SK-N-SH (cell line): ENCODE measurements around the gene MAP3K7CL. TPM values are rescaled to one million over a fixed set of nuclear protein-coding genes. Genes with fewer than 3 reads are reported as not detected.

Source experiments
- CTCF ChIA-PET: fragments of 300-600, 350-600 bp; formaldehyde crosslinking; extraction: SDS; loops from one replicate; lab custom pipeline; 2021; lab: Yijun Ruan, JAX
- POLR2A ChIA-PET: fragments of 350-600 bp; sonication (Branson Sonifier 250); formaldehyde crosslinking; extraction: SDS; loops from one replicate; lab custom pipeline; 2020; ENCODE audit warnings: antibody characterized with exemption, inconsistent platforms; lab: Yijun Ruan, JAX
- DNase-seq: peaks from one replicate; pipeline ENCODE4 v3.0.0; 2012
- H2AFZ ChIP-seq: fragments of 200-600 bp; sonication (generic); 2 replicates; pipeline ENCODE4 v1.8.1; 2016; ENCODE audit warnings: antibody characterized with exemption, mild to moderate bottlenecking, low read depth
- H3F3A ChIP-seq: fragments of 200-600 bp; sonication (generic); replicated peaks from 2 replicates; pipeline ENCODE3; 2016; ENCODE audit warnings: antibody characterized with exemption, mild to moderate bottlenecking; ENCODE audit not compliant: insufficient read depth
- H3K27ac ChIP-seq, 2 experiments: fragments of 200-500 bp in 1 of 2; fragments of 200-600 bp in 1 of 2; sonication (Bioruptor generic) in 1 of 2; sonication (generic), shearing (Covaris generic) in 1 of 2; 2 replicates each; pipeline versions ENCODE4 v1.5.1 to v1.6.1; 2014 to 2016; ENCODE audit warnings: low read depth in 2 of 2, inconsistent platforms in 1 of 2, low read length in 1 of 2, mild to moderate bottlenecking in 1 of 2, mixed read lengths in 1 of 2
- H3K27me3 ChIP-seq: fragments of 200-600 bp; sonication (generic), shearing (Covaris generic); 2 replicates; pipeline ENCODE4 v1.6.1; 2016; ENCODE audit warnings: mixed run types; ENCODE audit not compliant: insufficient read depth
- H3K36me3 ChIP-seq, 2 experiments: fragments of 200-500 bp in 1 of 2; fragments of 200-600 bp in 1 of 2; sonication (Bioruptor generic) in 1 of 2; sonication (generic) in 1 of 2; replicated peaks in 1 of 2; 2 replicates each; pipeline versions ENCODE3 to v1.5.1; 2014 to 2016; ENCODE audit warnings: low read length in 1 of 2, mild to moderate bottlenecking in 1 of 2; ENCODE audit not compliant: insufficient read depth in 2 of 2, control insufficient read depth in 1 of 2
- H3K4me1 ChIP-seq, 2 experiments: fragments of 200-500 bp in 1 of 2; fragments of 200-600 bp in 1 of 2; sonication (Bioruptor generic) in 1 of 2; sonication (generic), shearing (Covaris generic) in 1 of 2; 2 replicates each; pipeline versions ENCODE4 v1.5.1 to v1.6.1; 2014 to 2016; ENCODE audit warnings: low read depth in 1 of 2, low read length in 1 of 2, mixed run types in 1 of 2; ENCODE audit not compliant: insufficient read depth in 2 of 2, control insufficient read depth in 1 of 2
- H3K4me2 ChIP-seq: fragments of 200-600 bp; sonication (generic), shearing (Covaris generic); 2 replicates; pipeline ENCODE4 v1.6.1; 2017; ENCODE audit warnings: mixed run types
- H3K4me3 ChIP-seq, 2 experiments: fragments of 200-500 bp in 1 of 2; fragments of 200-600 bp in 1 of 2; sonication (Bioruptor generic) in 1 of 2; sonication (generic), shearing (Covaris generic) in 1 of 2; 2 replicates each; pipeline versions ENCODE4 v1.5.1 to v1.8.1; 2014 to 2016; ENCODE audit warnings: low read depth in 2 of 2, inconsistent platforms in 1 of 2, low read length in 1 of 2, mild to moderate bottlenecking in 1 of 2, mixed read lengths in 1 of 2, moderate library complexity in 1 of 2
- H3K79me2 ChIP-seq: fragments of 200-600 bp; sonication (generic); 2 replicates; pipeline ENCODE4 v1.8.1; 2017; ENCODE audit warnings: mild to moderate bottlenecking; ENCODE audit not compliant: insufficient read depth
- H3K9ac ChIP-seq: fragments of 200-600 bp; sonication (generic); 2 replicates; pipeline ENCODE4 v1.6.1; 2017; ENCODE audit warnings: mixed run types
- H3K9me2 ChIP-seq: fragments of 200-600 bp; sonication (generic); 2 replicates; pipeline ENCODE4 v1.6.1; 2017; ENCODE audit warnings: mixed run types
- H3K9me3 ChIP-seq: fragments of 200-600 bp; sonication (generic); 2 replicates; pipeline ENCODE4 v1.6.1; 2017; ENCODE audit warnings: mixed run types, mild to moderate bottlenecking, moderate library complexity
- H4K20me1 ChIP-seq: fragments of 200-600 bp; sonication (generic); 2 replicates; pipeline ENCODE4 v1.6.1; 2017; ENCODE audit warnings: mild to moderate bottlenecking, mixed run types; ENCODE audit not compliant: insufficient read depth
- CHD2 ChIP-seq: fragments of 150-350 bp; IDR thresholded peaks from 2 replicates; pipeline ENCODE4 v1.6.1; 2018; ENCODE audit warnings: low read length; ENCODE audit not compliant: partially characterized antibody
- ELF1 ChIP-seq: IDR thresholded peaks from 2 replicates; pipeline ENCODE4 v1.4.0; 2012
- EZH2phosphoT487 ChIP-seq: fragments of 200-600 bp; sonication (generic); IDR thresholded peaks from 2 replicates; pipeline ENCODE4 v1.6.1; 2017; ENCODE audit warnings: low read depth, mixed run types, mild to moderate bottlenecking, antibody characterized with exemption, moderate library complexity, borderline replicate concordance
- FOSL2 ChIP-seq: IDR thresholded peaks from 2 replicates; pipeline ENCODE4 v1.4.0; 2012; ENCODE audit warnings: low read depth, mild to moderate bottlenecking, moderate library complexity, borderline replicate concordance
- FOXJ3 ChIP-seq: sonication (generic); formaldehyde crosslinking; IDR thresholded peaks from 2 replicates; pipeline ENCODE4 v1.5.1; 2020; ENCODE audit warnings: mild to moderate bottlenecking, missing genetic modification reagents
- GABPA ChIP-seq: IDR thresholded peaks from 2 replicates; pipeline ENCODE4 v1.4.0; 2012; ENCODE audit warnings: low read depth, mild to moderate bottlenecking
- GATA2 ChIP-seq: sonication (generic); formaldehyde crosslinking; IDR thresholded peaks from 2 replicates; pipeline ENCODE4 v1.5.0; 2020; ENCODE audit warnings: mild to moderate bottlenecking, missing genetic modification reagents
- IRF3 ChIP-seq: fragments of 150-350 bp; IDR thresholded peaks from 2 replicates; pipeline ENCODE4 v1.6.1; 2016; ENCODE audit warnings: mild to moderate bottlenecking, low read depth, low read length
- JUND ChIP-seq: IDR thresholded peaks from 2 replicates; pipeline ENCODE4 v1.4.0; 2012
- MAX ChIP-seq: IDR thresholded peaks from 2 replicates; pipeline ENCODE4 v1.4.0; 2012; ENCODE audit warnings: low read depth
- NFIC ChIP-seq: IDR thresholded peaks from 2 replicates; pipeline ENCODE4 v1.4.0; 2012; ENCODE audit warnings: borderline replicate concordance
- RCOR1 ChIP-seq: fragments of 150-350 bp; IDR thresholded peaks from 2 replicates; pipeline ENCODE4 v1.6.1; 2017; ENCODE audit warnings: antibody characterized with exemption, low read length
- REST ChIP-seq: IDR thresholded peaks from 2 replicates; pipeline ENCODE4 v1.6.1; 2012; ENCODE audit warnings: mild to moderate bottlenecking, low read depth, low read length, moderate library complexity
- RFX5 ChIP-seq: IDR thresholded peaks from 2 replicates; pipeline ENCODE4 v1.6.1; 2012; ENCODE audit warnings: mild to moderate bottlenecking, improper control_type of control experiment, low read length
- SIN3A ChIP-seq: IDR thresholded peaks from 2 replicates; pipeline ENCODE4 v1.6.1; 2012; ENCODE audit warnings: low read depth, mild to moderate bottlenecking, low read length, moderate library complexity, borderline replicate concordance
- SMC3 ChIP-seq: IDR thresholded peaks from 2 replicates; pipeline ENCODE4 v1.6.1; 2012; ENCODE audit warnings: low read depth, low read length, improper control_type of control experiment
- TAF1 ChIP-seq: IDR thresholded peaks from 2 replicates; pipeline ENCODE4 v1.6.1; 2012; ENCODE audit warnings: low read depth, mild to moderate bottlenecking, low read length, moderate library complexity, borderline replicate concordance
- YY1 ChIP-seq: IDR thresholded peaks from 2 replicates; pipeline ENCODE4 v1.4.0; 2012; ENCODE audit warnings: low read depth, mild to moderate bottlenecking
- ZBTB33 ChIP-seq: IDR thresholded peaks from 2 replicates; pipeline ENCODE4 v1.4.0; 2012; ENCODE audit warnings: low read depth, borderline replicate concordance
- WGBS: methylation state at CpG from one replicate; pipeline ENCODE4 v1.1.6; 2017; ENCODE audit warnings: low lambda C conversion rate; 5-methylcytosine and 5-hydroxymethylcytosine counted together
- polyA plus RNA-seq, 3 experiments: library from polyadenylated mRNA; depleted of rRNA; stranded (reverse); fragments of >200 nt; gene quantifications; 2 replicates each; pipeline ENCODE4 v1.2.3, GENCODE V29; 2012

Gene MAP3K7CL
- polyA plus RNA-seq, 1 of the 3 experiments (the other 2 are of a cell fraction): 2.3 TPM

GRCh38 chr21:29085106-29085752 is 45.2 kb upstream of the MAP3K7CL start:
- H3K27me3 ChIP-seq: no peaks in the 10 kb centered on the region
- no peak overlapping the region for H3K4me2 ChIP-seq
- no peak overlapping the region for H3K9ac ChIP-seq
- H2AFZ ChIP-seq: no peak overlapping the region
- CTCF ChIA-PET: no interaction called here
- H3K4me3 ChIP-seq: no peak overlapping the region
- H3F3A ChIP-seq: no peaks in the 10 kb centered on the region
- H3K79me2 ChIP-seq: no peaks in the 10 kb centered on the region
- H3K9me3 ChIP-seq: no peaks in the 10 kb centered on the region
- peaks cover 0 to 8% of the 10 kb centered on the region in 2 experiments; a peak in 2 of 4 replicates for H3K4me1 ChIP-seq
- H4K20me1 ChIP-seq: no peaks in the 10 kb centered on the region
- no peaks in the 10 kb centered on the region for H3K9me2 ChIP-seq
- TF ChIP-seq TAF1 (no peak), FOSL2 (no peak), ELF1 (no peak), EZH2phosphoT487 (no peak), MAX (no peak), NFIC (no peak), JUND (no peak), IRF3 (no peak), FOXJ3 (CRISPR knock-in tag) (no peak), SIN3A (no peak)
- TF ChIP-seq, all 33 proteins: peak for 0
- 82% methylated on average over 8 of the region's 8 CpGs for WGBS
- no peak for DNase-seq
- POLR2A ChIA-PET: no interaction called here
- Histone ChIP-seq H3K36me3 (no peaks in the 10 kb centered on the region), H3K27ac (no peak overlapping the region)

GRCh38 chr21:29091033-29091432 is 39.4 kb upstream of the MAP3K7CL start:
- no peak for DNase-seq
- WGBS: 11% methylated on average over 1 of the region's 1 CpG
- Histone ChIP-seq H3K4me1 (peaks cover 0 to 21% of the 10 kb centered on the region in 2 experiments; a peak in 1 of 4 replicates), H3K36me3 (no peaks in the 10 kb centered on the region), H3K4me2 (no peak overlapping the region), H3K27ac (peak overlapping the region in 1 of 2 experiments; percentile 33; a peak in 2 of 4 replicates), H3K9me3 (no peaks in the 10 kb centered on the region), H3K27me3 (no peaks in the 10 kb centered on the region), H3K4me3 (no peak overlapping the region), H2AFZ (peak overlapping the region; percentile 27; the same call in 1 of the 2 replicates), H3K9me2 (no peaks in the 10 kb centered on the region), H3K79me2 (no peaks in the 10 kb centered on the region), H4K20me1 (no peaks in the 10 kb centered on the region), H3F3A (peaks cover 5% of the 10 kb centered on the region), H3K9ac (no peak overlapping the region; the same call in 1 of the 2 replicates)
- ChIA-PET POLR2A (no interaction called here), CTCF (interaction anchor here (0.9 to 1.6 kb wide), 5 partner anchors 14 to 257 kb away, joined by 3 to 8 read pairs (median 4); no protein-coding TSS in a partner anchor)
- TF ChIP-seq GABPA (no peak), ZBTB33 (no peak), RFX5 (no peak), FOSL2 (peak; percentile 76; the same call in 1 of the 2 replicates), YY1 (no peak), FOXJ3 (CRISPR knock-in tag) (no peak), CHD2 (no peak), GATA2 (CRISPR knock-in tag) (no peak), SMC3 (no peak), SIN3A (no peak), REST (no peak), RCOR1 (no peak), ELF1 (no peak)
